Stimulated activated CD4-positive, alpha-beta T cell treated with anti-CD3 and anti-CD28 coated beads, Interleukin-1b, Interleukin-23, amount 100 ng/mL, for 24 hours (primary cell): Measurements from ENCODE around the gene NFIC.
"Not testable (repeated sequence)": the region's sequence is repeated elsewhere in the genome, so short reads cannot be mapped to it uniquely, and the experiment has no call there.

ENCODE experiments used
- DNase-seq, 4 experiments: peaks; one replicate each; pipeline ENCODE4 v3.0.0-alpha.2; 2020; ENCODE audit warnings: low read depth in 4 of 4, low spot score in 1 of 4

NFIC gene

DNA sequence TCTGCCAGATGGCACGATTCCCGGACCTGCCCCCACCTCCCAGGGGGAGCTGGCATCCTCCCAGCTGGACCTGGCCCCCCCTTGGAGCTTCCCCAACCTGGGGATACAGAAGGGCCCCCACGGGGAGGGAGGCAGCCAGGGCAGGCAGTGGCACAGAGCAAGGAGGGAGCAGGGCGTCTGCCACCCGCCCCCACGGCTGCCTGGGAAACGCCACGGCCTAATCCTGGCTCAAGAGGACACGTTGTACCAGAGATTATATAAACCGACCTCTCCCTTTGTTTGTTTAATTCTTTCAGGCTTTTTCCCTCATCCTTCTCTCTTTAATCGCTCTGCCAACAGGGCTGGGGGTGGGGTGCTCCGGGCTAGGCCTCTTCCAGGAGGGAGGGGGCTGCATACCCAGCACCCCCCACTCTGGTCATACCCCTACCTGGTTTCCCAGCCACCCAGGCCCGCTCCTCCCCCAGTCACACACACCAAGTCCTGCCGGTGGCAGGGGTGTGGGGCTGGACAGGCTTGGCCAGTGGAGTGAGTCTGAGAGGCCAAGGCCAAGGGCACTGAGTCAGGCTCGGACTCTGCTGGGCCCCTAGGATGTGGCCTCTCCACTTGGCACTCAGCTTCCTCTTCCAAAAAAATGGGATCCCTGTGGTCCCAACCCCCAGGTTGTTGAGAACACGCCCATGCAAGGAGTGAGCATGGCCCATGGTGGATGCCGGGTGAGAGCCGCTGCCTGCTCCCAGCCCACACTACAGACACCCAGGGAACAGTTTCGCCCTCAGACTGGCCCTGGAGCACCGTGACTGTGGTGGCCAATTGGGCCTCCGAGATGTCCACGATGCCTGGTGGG lies 29.5 kb upstream of the NFIC start:
- no peak for DNase-seq

- no peak for DNase-seq
Measured at GRCh38 chr19:3338541-3339181, 27.7 kb upstream of the NFIC start.

GRCh38 chr19:3340340-3340739 lies 26.0 kb upstream of the NFIC start:
- DNase-seq: no peak

DNA sequence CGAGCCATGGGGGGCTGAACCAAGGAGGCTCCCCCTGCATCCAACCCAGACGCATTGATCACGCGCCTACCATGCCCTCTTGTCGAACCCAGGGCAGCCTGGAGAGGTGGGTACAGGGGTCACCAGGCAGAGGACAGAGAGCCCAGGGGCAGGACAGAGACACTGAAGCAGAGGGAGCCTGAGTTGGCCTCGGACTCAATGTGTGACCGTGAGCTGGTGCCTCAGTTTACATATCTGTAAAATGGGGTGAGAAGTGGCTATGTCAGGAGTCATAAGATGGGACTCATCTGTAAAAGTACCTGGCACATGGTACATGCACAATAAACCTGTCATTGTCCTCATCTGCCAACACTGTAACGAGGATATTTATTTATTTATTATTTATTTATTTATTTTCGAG lies 24.1 kb upstream of the NFIC start:
- no peak for DNase-seq

- not testable (repeated sequence) for DNase-seq
Measured at GRCh38 chr19:3342962-3343361, 23.4 kb upstream of the NFIC start.

DNA sequence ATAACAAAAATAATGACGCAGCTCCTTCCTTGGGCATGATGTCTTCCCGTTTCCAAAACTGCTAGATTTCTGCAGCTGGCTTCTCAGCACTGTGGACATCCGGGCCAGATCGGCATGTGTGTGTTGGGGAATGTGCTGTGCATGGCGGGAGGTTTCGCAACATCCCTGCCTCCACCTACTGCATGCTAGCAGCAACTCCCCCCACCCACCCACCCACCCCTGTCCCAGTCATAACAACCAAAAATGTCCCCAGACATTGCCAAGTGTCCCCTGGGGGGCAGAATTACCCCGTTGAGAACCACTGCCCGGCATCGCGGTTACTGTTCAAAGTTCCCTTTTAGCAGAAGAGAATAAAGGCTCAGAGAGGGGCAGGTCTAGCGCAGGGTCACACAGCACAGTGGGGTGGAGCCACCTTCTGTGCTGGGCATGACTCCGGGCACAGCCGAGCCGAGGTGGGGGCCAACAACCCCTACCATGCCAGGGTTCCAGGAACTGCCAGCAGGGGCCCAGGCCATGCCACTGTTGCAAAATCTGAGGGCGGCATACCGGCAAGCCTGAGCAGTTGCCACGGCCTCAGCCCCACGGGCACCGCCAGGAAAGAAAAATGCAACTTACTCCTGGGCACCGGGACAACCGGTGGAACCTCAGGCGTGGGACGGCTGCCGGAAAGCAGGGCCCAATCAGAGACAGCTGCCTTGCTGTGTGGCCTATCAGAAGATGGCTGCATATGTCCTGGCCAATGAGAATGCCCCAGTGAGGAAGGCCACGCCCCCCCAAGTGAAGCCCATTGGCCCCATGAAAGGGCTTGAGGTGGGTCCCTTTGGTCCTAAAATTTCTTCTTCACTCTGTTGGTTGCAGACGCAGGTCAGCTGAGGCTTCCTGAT lies 22.5 kb upstream of the NFIC start:
- no peak for DNase-seq

DNA sequence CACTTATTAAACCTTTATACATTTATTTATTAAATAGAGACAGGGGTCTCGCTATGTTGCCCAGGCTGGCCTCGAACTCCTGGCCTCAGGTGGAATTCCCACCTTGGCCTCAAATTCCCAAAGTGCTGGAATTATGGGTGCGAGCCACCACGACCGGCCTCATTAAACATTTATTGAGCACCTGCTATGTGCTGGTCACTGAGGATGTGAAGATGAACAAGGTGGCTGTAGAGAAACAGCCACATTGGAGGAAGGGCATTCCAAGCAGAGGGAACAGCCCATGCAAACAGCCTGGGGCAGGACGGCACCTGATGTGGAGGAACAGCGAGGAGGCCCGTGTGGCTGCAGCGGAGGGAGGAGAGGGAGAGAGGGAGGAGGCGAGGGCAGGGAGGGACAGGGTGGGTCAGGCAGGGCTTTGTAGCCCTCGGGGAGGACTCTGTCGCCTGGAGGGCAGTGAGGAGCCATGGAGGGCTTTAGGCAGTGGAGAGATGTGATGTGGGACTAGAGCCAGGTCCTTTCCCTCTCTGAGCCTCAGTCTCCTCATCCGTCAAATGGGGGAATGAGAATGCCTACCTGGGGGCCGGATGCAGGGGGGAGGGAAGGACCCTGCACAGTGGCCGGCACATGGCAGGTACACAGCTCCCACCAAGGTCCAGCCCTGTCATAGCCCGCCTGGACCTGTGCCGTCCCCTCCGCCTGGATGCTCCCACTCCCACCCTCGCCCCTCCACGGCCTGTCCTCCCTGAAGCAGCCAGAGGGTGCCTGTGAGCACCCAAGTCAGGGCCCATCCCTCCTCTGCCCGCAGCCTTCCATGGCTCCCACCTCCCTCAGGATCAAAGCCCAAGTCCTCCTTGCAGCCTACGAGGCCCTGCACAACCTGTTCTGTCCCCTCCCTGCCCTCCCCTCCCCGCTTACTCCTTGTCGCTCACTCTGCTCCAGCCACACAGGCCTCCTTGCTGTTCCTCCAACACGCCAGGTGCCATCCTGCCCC lies 21.5 kb upstream of the NFIC start:
- DNase-seq: no peak

- no peak for DNase-seq
Measured at GRCh38 chr19:3345850-3346460, 20.4 kb upstream of the NFIC start.

DNA sequence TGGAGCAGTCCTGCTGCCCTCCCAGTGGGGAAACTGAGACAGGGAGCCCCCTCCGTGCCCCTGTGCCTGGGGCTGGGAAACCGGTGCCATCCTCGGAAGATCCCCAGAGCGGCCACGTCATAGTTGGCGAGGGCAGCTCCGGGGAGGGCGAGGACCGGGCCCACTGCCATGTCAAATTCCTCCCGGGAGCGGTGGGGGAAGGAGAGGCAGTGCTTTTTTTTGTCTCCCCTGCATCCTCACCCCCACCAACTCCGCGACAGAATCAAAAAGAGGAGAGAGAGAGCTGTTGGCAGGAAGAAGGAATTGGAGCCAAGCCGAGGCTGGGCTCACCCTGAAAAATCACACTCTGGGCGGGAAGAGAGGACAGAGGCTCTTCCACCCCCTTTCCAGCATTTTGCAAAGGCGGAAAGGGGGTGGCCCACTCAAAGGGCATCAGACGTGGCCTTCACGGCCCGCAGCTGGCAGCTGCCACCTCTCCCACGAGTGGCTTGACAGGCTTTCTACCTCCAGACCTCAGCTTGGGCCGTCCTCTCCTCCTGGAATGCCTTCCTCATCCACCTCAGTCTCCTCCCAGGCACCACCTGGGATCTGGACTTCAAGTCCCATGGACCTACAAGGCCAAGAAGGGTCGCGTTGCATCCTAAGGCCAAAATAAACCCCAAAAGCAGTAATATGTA lies 19.6 kb upstream of the NFIC start:
- DNase-seq: no peak

DNA sequence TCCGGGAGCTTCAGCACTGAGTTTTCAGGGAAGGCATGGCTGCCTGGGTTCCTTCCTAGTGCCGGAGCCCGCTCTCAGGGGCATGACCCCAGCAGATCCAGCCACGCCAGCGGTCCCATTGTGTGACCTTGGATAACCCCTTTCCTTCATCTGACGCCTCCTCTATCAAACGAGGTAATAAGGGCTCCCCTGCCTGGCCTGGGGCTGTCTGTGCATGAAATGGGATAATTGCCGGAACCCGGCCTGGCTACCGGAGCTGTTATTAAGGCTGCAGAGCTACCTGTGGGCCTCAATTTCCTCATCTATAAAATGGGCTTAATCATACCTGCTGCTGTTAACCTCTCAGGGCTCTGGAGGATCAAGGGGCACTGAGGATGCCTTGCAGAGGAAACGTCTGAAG lies 18.3 kb upstream of the NFIC start:
- DNase-seq: no peak

DNA sequence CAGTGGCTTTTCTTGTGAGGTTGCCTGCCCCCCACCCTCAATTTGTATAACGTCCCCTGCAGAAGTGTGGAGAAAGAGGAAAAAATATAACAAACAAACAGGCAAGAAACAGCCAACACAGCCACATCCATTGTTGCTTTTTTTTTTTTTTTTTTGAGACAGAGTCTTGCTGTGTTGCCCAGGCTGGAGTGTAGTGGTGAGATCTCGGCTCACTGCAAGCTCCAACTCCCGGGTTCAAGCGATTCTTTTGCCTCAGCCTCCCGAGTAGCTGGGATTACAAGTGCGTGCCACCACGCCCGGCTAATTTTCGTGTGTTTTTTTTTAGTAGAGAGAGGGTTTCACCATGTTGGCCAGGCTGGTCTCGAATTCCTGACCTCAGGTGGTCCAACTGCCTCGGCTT lies 17.9 kb upstream of the NFIC start:
- DNase-seq: not testable (repeated sequence)

DNA sequence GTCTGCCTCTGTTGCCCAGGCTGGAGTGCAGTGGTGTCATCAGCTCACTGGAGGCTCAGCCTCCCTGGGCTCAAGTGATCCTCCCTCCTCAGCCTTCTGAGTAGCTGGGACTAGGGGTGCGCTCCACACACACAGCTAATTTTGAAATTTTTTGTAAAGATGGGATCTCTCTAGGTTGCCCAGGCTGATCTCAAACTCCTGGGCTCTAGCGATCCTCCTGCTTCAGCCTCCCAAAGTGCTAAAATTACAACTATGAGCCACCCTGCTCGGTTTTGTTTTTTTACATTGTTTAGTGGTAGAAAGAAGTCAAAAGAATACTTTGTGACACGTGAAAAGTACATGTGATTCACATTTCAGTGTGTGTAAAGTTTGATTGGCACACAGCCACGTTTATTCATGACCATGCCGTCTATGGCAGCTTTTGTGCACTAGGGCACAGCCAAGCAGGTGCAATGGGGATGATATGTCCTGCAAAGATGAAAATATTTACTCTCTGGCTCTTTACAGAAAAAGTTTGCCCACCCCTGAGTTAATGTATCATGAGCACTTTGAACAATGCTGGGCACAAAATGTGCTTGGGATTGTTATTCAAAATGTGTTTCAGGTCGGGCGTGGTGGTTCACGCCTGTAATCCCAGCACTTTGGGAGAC lies 16.2 kb upstream of the NFIC start:
- DNase-seq: no peak

DNA sequence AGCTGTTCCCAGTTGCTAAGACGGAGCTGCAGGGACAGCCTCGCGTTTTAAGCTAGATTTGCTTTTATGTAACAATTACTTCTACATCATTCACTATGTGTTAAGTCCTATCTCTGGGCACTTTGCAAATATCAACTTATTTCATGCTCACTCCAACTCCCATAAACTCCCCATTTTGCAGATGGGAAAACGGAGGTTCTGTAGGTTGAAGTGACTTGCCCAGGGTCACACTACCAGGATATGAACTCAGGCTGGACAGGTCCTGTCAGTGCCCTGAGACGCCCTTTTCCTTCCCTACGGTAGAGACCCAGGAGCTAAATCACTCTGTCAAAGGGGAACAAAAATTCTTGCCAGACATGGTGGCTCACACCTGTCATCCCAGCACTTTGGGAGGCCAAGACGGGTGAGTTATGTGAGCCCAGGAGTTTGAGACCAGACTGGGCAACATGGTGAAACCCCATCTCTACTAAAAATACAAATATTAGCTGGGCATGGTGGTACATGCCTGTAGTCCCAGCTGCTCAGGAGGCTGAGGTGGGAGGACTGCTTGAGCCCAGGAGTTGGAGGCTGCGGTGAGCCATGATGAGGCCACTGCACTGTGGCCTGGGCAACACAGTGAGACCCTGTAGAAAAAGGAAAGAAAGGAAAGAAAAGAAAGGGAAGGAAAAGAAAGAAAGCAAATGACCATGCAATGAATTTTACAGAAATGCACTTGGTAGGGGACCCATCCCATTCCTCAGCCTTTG lies 14.5 kb upstream of the NFIC start:
- no peak for DNase-seq

DNA sequence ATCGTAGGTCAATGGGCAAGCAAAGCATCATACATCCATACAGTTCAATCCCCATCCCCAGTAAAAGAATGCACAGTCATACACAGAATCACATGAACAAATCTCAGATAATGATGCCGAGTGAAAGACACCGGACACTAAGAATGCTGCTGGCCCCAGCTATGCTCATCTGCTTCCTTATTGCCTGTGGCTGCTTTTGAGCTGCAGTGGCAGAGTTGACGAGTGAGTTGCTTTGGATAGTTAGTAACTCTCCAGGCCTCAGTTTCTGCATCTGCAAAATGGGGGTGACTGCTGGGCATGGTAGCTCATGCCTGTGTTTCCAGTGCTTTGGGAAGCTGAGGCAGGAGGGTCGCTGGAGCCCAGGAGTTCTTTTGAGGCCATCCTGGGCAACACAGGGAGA lies 12.9 kb upstream of the NFIC start:
- DNase-seq: no peak

GRCh38 chr19:3356805-3357204 lies 9.6 kb upstream of the NFIC start:
- no peak for DNase-seq

DNA sequence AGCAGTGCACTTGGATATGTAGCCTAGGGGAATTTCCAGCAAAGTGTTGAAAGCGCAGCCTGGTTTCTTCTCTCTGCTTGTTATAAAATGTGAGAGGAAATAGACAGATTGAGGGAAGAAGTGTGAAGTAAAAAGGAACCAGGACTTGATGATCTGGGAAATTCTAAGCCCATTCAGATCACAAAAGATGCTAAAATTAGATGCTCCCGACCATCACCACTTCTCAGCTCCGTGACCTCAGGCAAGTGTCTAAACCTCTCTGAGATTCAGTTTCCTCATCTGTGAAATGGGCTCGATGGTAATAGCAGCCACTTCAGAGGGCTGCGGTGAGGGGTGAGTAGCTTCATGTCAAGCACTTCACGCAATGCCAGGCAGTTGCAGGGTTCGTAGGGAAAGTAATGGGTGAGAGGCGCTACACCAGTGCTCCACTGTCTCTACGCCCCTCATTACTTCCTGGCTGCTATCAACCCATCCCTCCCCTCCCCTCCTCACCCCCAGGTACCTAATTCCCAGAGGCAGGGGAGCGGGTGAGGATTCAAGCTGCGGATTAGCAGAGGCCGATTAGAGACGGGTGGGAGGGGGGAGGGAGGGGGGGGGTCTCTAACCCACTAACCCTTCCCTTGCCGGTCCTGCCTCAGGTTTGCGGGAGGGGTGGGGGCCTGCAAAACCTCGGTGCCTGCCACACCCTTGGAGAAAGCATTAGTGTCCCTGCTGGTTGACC lies 9.0 kb upstream of the NFIC start:
- no peak for DNase-seq

GRCh38 chr19:3357992-3358688 lies 8.2 kb upstream of the NFIC start:
- no peak for DNase-seq
